K562 (cell line): ENCODE results near the gene OBSCN.

ENCODE experiments used
- ATF2 ChIP-seq: sonication (generic); formaldehyde crosslinking; IDR thresholded peaks from 2 replicates; pipeline ENCODE4 v1.8.1; 2022; ENCODE audit warnings: missing genetic modification reagents
- ETS2 ChIP-seq: IDR thresholded peaks from 2 replicates; pipeline ENCODE4 v1.6.1; 2016; ENCODE audit warnings: borderline replicate concordance, missing genetic modification characterization, mild to moderate bottlenecking, moderate library complexity, missing compliant biosample characterization; ENCODE audit not compliant: poor library complexity, severe bottlenecking
- FOXA3 ChIP-seq, 2 experiments: fragments of 450-650 bp in 1 of 2; sonication (generic) in 1 of 2; formaldehyde crosslinking; IDR thresholded peaks in 1 of 2; conservative IDR thresholded peaks in 1 of 2; 2 replicates each; pipeline versions ENCODE4 v1.4.0 to v1.8.0; 2020 to 2022; ENCODE audit warnings: mild to moderate bottlenecking in 2 of 2, missing genetic modification reagents in 1 of 2
- JUND ChIP-seq, 2 experiments: IDR thresholded peaks; 2 replicates in 1 of 2; 3 replicates in 1 of 2; pipeline ENCODE4 v1.6.1; 2011; ENCODE audit warnings: borderline replicate concordance in 2 of 2, low read depth in 2 of 2, low read length in 2 of 2, improper control_type of control experiment in 1 of 2, missing biosample characterization in 1 of 2, missing genetic modification characterization in 1 of 2, missing genetic modification reagents in 1 of 2
- SMC3 ChIP-seq: conservative IDR thresholded peaks from 2 replicates; pipeline ENCODE4 v1.6.1; 2011; ENCODE audit warnings: low read depth, low read length, improper control_type of control experiment; ENCODE audit not compliant: insufficient read depth
- ZNF311 ChIP-seq: fragments of 250-450 bp; sonication (Bioruptor Pico); IDR thresholded peaks from 2 replicates; pipeline ENCODE4 v1.4.0; 2020; ENCODE audit warnings: mild to moderate bottlenecking, moderate library complexity
- TF ChIP-seq, protein P1 (sequence below): fragments of 200-800 bp; sonication (Bioruptor generic); IDR thresholded peaks from 2 replicates; pipeline ENCODE4 v1.6.1; 2016; ENCODE audit warnings: missing genetic modification characterization, missing compliant biosample characterization
- TF ChIP-seq, protein P2 (sequence below): sonication (generic); formaldehyde crosslinking; IDR thresholded peaks from 2 replicates; pipeline ENCODE4 v1.5.0; 2020; ENCODE audit warnings: missing genetic modification reagents

- TF ChIP-seq ETS2: no peak
- no peak for TF ChIP-seq SMC3
- TF ChIP-seq, protein P1, sequence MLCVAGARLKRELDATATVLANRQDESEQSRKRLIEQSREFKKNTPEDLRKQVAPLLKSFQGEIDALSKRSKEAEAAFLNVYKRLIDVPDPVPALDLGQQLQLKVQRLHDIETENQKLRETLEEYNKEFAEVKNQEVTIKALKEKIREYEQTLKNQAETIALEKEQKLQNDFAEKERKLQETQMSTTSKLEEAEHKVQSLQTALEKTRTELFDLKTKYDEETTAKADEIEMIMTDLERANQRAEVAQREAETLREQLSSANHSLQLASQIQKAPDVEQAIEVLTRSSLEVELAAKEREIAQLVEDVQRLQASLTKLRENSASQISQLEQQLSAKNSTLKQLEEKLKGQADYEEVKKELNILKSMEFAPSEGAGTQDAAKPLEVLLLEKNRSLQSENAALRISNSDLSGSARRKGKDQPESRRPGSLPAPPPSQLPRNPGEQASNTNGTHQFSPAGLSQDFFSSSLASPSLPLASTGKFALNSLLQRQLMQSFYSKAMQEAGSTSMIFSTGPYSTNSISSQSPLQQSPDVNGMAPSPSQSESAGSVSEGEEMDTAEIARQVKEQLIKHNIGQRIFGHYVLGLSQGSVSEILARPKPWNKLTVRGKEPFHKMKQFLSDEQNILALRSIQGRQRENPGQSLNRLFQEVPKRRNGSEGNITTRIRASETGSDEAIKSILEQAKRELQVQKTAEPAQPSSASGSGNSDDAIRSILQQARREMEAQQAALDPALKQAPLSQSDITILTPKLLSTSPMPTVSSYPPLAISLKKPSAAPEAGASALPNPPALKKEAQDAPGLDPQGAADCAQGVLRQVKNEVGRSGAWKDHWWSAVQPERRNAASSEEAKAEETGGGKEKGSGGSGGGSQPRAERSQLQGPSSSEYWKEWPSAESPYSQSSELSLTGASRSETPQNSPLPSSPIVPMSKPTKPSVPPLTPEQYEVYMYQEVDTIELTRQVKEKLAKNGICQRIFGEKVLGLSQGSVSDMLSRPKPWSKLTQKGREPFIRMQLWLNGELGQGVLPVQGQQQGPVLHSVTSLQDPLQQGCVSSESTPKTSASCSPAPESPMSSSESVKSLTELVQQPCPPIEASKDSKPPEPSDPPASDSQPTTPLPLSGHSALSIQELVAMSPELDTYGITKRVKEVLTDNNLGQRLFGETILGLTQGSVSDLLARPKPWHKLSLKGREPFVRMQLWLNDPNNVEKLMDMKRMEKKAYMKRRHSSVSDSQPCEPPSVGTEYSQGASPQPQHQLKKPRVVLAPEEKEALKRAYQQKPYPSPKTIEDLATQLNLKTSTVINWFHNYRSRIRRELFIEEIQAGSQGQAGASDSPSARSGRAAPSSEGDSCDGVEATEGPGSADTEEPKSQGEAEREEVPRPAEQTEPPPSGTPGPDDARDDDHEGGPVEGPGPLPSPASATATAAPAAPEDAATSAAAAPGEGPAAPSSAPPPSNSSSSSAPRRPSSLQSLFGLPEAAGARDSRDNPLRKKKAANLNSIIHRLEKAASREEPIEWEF: no peak
- no peak for TF ChIP-seq ZNF311
- TF ChIP-seq ATF2: no peak
- TF ChIP-seq, protein P2, sequence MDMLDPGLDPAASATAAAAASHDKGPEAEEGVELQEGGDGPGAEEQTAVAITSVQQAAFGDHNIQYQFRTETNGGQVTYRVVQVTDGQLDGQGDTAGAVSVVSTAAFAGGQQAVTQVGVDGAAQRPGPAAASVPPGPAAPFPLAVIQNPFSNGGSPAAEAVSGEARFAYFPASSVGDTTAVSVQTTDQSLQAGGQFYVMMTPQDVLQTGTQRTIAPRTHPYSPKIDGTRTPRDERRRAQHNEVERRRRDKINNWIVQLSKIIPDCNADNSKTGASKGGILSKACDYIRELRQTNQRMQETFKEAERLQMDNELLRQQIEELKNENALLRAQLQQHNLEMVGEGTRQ (CRISPR knock-in tag): no peak
- no peak for TF ChIP-seq FOXA3 (CRISPR knock-in tag; conservative IDR thresholded peaks at IDR 0.05 in 1 of 2, IDR thresholded peaks at IDR 0.05 in 1 of 2)
- no peak for TF ChIP-seq JUND (IDR thresholded peaks at IDR 0.05; ENCODE audit: borderline replicate concordance, low read depth, low read length)
- TF ChIP-seq JUND (tag; IDR thresholded peaks at IDR 0.05; ENCODE audit: borderline replicate concordance, low read depth, low read length): no peak
Measured at GRCh38 chr1:228271701-228272251, 63.9 kb downstream of the OBSCN start.
